Prostate gland (tissue), 2 donors: ENCODE results near the gene HMG20B.

ENCODE experiments used
- POLR2A ChIP-seq: fragments of 450-650 bp; IDR thresholded peaks from one replicate; pipeline ENCODE4 v1.6.1; 2016; ENCODE audit warnings: antibody characterized with exemption, mild to moderate bottlenecking
- POLR2AphosphoS5 ChIP-seq: sonication (generic); formaldehyde crosslinking; IDR thresholded peaks from one replicate; pipeline ENCODE4 v1.6.1; 2017; ENCODE audit warnings: antibody characterized with exemption
- TF ChIP-seq, protein P1 (sequence below), 4 experiments: fragments of 200-600 bp in 2 of 4; fragments of 450-650 bp in 2 of 4; sonication (generic) in 2 of 4; IDR thresholded peaks; 1 replicate in 3 of 4; 2 replicates in 1 of 4; pipeline ENCODE4 v1.5.1; 2016 to 2019; ENCODE audit warnings: antibody characterized with exemption in 4 of 4, mild to moderate bottlenecking in 2 of 4, moderate library complexity in 2 of 4

DNA sequence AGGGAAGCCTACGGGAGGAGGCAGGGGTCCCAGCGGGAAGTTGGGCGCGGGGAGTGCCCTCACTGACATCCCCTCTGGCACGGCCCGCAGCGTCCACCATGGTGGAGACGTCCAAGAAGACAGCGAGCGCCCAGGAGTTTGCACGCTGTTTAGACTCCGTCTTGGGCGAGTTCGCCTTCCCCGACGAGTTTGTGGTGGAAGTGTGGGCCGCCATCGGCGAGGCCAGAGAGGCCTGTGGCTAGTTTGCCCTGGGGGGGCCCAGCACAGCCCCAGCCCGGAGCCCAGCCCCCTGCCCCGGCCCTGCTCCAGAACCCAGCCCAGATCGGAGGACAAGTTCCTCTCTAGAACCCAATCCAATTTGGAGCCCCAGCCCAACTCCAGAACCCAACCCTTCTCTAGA, 17.2 kb downstream of the HMG20B start:
- TF ChIP-seq, protein P1, sequence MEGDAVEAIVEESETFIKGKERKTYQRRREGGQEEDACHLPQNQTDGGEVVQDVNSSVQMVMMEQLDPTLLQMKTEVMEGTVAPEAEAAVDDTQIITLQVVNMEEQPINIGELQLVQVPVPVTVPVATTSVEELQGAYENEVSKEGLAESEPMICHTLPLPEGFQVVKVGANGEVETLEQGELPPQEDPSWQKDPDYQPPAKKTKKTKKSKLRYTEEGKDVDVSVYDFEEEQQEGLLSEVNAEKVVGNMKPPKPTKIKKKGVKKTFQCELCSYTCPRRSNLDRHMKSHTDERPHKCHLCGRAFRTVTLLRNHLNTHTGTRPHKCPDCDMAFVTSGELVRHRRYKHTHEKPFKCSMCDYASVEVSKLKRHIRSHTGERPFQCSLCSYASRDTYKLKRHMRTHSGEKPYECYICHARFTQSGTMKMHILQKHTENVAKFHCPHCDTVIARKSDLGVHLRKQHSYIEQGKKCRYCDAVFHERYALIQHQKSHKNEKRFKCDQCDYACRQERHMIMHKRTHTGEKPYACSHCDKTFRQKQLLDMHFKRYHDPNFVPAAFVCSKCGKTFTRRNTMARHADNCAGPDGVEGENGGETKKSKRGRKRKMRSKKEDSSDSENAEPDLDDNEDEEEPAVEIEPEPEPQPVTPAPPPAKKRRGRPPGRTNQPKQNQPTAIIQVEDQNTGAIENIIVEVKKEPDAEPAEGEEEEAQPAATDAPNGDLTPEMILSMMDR (IDR thresholded peaks at IDR 0.05) = no peak
- TF ChIP-seq POLR2AphosphoS5 (no peak), POLR2A (no peak)
